Epidermal melanocyte (primary cell): Measurements from ENCODE around the gene SECISBP2.
"Not testable (repeated sequence)": the region's sequence is repeated elsewhere in the genome, so short reads cannot be mapped to it uniquely, and the experiment has no call there.

ENCODE experiments used
- DNase-seq: peaks from one replicate; pipeline ENCODE4 v3.0.0; 2011; ENCODE audit warnings: low spot score; ENCODE audit not compliant: insufficient read length

The SECISBP2 gene

GRCh38 chr9:89364666-89365531 is 46.6 kb downstream of the SECISBP2 start:
- no peak for DNase-seq

DNA sequence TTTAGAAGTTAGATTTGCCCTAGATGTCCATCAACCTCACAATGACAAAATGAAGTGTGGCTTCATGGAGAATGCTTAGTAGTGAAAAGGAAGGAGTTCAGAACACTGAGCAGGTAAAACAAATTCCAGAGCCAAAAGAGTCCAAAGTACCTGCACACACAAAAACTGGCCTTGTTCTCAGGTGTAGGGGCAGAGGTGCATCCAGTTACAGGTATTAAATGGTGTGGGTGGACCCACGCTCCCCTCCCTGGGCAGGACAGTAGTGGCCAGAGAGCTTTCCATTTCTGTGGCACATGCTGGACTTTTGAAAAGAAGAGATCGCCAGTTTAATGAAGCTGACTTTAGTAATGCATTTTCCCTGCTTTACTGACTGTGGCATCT is 47.2 kb downstream of the SECISBP2 start:
- DNase-seq: no peak

GRCh38 chr9:89366711-89367110 is 48.4 kb downstream of the SECISBP2 start:
- DNase-seq: no peak

DNA sequence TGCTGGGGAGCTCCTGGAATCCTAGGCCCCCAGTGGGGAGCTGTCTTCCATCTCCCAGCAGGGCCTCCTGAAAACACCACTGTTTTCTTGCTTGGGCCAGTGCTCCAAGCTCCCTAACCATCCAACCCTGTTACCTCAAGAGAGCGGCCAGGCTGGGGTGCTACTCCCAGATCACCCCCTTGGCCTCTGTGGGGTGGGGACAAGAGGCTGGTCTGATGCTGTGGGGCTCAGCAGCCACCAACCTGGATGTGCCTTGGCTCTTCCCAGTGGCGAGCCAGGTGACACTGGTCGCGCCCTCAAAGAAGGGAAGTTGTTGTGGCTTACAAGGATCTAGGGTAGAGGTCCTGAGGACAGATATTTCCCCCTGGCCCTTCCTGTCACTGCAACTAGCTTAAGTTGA is 49.0 kb downstream of the SECISBP2 start:
- DNase-seq: no peak

- DNase-seq: no peak
Measured at GRCh38 chr9:89367726-89368437, 49.6 kb downstream of the SECISBP2 start.

DNA sequence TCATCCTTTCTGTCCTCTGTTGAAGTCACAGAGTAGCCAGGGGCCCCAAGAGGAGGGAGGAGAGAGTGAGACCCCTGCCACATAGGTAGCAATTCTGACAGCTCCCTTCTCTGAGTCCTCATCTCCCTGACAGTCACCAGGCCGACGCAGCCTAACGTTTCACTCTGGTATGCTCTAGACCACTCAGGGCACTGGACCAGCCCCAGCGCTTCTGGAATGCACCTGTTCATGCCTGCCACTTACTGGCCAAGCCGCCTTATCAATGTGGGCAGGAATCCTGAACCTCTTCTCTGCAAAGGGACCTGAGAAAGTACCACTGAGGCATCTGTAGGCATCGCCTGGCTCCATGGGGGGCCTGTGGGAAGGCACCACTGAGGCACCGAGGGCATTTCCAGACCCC is 50.2 kb downstream of the SECISBP2 start:
- no peak for DNase-seq

DNA sequence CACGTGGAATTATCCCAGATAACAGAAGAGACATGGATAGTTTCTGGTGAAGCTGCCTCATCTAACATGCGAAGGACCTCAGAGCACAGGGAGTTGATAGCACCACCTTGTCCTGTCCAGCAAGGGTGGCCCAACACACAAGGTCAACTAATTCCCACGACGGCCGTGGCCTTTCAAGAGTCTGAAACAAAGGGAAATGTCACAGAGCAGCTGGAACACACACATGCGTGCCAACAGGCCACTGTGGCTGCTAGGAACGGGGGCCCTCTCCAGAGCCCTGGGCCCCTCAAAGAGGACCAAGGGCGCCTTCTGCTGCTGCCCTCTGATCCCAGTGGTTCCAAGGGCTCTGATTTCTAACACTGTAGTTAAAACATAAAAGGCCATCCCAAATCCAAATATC is 50.7 kb downstream of the SECISBP2 start:
- no peak for DNase-seq

- no peak for DNase-seq
Measured at GRCh38 chr9:89370593-89370992, 52.3 kb downstream of the SECISBP2 start.

DNA sequence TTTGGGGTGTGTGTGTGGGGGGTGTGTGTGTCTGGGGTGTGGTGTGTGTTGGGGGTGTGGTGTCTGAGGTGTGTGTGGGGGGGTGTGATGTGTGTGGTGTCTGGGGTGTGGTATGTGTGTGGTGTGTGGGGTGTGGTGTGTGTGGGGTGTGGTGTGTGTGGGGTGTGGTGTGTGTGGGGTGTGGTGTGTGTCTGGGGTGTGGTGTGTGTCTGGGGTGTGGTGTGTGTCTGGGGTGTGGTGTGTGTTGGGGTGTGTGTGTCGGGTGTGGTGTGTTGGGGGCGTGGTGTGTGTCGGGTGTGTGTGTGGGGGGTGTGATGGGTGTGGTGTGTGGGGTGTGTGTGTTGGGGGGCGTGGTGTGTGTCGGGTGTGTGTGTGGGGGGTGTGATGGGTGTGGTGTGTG is 53.5 kb downstream of the SECISBP2 start:
- not testable (repeated sequence) for DNase-seq

GRCh38 chr9:89372230-89372816 is 54.0 kb downstream of the SECISBP2 start:
- no peak for DNase-seq

DNA sequence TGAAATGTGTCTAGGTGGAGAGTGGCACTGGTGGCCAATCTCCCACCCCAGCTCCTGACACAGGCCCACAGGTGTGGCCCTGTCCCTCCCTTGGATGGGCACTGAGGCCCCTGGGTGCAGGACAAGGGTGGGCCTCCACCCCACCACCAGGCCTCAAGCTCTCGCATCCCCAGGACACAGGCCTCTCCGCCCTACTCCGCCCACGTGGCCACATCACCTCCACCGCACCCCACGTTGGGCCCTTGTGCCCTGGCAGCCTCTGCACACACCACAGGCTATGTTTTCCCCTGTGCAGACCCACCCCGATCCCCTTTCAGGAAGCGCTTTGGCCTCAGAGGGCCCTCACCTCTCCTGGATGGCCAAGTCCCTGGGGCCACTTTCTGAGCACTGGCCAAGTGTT is 54.7 kb downstream of the SECISBP2 start:
- DNase-seq: no peak

DNA sequence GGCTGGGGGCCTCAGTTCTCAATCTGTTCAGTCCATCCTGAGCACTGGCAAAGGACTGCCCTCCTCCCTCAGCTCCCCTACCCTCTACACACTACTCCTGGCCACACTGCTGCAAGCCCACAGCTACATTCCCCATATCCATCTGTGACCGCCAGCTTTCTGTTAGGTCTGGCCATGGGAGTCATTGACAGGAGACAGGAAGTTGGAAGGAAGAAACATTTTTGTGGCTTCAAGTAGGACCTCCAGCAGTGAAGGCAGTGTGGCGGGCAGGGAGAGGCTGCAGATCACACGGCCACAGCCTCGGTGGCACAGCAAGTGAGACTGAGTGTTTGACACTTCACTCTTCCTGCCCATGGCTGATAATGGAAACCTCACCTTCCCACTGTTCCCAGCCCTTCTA is 55.9 kb downstream of the SECISBP2 start:
- no peak for DNase-seq

DNA sequence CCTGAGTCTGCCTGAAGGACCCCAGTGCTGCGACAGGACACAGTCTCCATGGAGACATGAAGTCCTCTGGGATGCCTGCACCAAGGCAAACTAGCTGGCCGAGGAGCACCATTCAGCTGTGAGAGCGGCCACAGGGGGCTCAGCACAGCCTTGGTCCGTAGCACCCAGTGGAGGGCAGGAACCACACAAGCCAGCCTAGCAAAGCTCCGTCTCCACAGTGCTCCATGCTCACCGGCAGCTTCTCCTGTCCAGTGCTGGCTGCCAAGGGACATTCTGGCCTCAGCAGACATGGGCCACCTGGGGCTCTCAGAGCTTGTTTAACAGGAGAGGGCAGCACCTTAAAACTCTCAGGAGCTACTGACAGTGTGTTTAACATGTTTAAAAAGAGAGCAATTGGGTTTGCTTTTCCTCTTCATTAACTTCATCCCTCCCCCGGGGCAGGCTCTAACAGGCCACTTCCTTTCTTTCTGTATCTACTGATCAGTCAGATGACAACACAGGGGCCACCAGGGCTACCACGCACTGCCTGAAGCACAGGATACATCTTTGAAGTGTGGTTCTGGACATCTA is 57.0 kb downstream of the SECISBP2 start:
- DNase-seq: peak; percentile 38

GRCh38 chr9:89376286-89376685 is 58.0 kb downstream of the SECISBP2 start:
- no peak for DNase-seq

DNA sequence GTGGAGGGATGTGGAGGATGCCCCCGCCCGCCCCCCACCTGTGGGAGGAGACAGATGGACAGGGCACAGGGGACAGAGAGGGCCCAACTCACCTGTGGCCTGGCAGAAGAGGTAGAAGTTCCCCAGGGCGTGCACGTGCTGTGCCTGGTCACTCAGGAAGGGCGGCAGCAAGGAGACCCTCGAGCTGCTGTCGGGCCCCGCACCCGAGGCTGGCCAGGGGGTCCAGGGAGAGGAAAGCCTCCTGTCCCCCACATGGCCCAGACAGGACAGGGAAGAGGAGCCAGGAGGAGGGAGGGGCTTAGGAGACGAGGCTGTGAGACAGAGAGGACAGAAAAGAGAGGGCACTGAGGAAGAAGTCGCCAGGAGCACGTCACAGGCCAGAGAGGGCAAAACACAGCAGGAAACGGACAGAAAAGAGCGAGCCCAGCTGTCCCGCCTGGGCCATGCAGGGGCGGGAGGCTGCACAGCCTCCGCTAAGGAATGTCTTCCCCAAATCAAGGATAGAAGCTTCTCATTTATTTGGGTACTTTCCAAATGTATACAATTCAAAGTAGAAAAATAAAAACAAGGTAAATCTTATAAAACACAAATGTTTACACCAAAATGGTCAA is 58.5 kb downstream of the SECISBP2 start:
- DNase-seq: no peak

- DNase-seq: no peak
Measured at GRCh38 chr9:89377411-89377810, 59.1 kb downstream of the SECISBP2 start.

- DNase-seq: no peak
Measured at GRCh38 chr9:89378541-89378940, 60.2 kb downstream of the SECISBP2 start.

DNA sequence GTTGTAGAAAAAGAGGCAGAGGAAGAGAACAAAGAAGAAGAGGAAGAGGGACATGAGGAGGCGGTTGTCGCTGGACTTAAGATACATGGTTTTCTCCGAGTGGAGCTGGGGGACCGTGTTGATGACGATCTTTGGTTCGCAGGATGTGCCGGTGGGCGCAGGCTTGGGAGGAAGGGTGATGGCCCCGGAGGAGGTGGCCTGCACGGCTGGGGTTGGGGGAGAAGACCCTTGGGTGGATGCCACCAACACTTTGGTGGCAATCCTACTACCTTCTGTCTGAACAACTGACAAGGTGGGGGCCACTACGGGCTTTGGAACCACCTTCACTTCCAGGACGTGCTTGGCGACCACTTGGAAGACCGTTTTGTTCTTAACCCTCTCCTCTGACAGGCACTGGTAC is 60.7 kb downstream of the SECISBP2 start:
- DNase-seq: no peak

DNA sequence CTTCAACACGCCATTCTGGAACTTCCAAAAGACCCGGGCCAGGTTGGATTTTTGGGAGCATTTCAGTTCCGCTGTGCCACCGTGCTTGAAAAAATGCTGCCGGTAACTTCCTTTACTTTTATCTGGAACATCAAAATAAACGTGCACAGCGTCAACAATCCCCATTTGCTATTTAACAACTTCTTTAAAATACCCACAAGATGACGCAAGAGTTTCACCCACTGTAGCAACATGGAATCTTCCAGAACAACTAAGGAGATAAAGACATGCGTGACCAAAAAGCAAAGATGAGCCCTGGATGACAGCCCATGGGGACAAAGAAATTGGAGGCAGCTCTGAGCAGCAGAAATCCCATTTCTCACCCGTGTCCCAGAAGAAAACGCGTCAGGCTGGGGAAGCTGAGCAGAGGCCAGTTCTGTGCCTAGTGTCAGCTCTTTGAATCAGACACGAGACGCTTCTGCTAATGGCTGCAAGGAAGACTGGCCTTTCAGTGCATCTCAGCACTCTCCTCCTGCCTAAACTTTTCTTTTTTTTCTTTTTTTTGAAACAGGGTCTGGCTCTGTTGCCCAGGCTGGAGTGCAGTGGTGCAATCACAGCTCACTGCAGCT is 61.3 kb downstream of the SECISBP2 start:
- DNase-seq: no peak

- no peak for DNase-seq
Measured at GRCh38 chr9:89380437-89381307, 62.4 kb downstream of the SECISBP2 start.
